HG03139 (cell line): ENCODE results near the gene ZNF502.
A peak's percentile ranks its signal among the peaks of the same experiment; 100 is the strongest.
"Not testable (repeated sequence)": the region's sequence is repeated elsewhere in the genome, so short reads cannot be mapped to it uniquely, and the experiment has no call there.

Experiments
- ATAC-seq: cut with Tn5 transposase; IDR thresholded peaks from one replicate; pipeline ENCODE4 v1.9.1; 2021; ENCODE audit not compliant: unreplicated experiment

The ZNF502 gene

GRCh38 chr3:44712455-44713075 is at the start of gene ZNF502:
TSS of gene ZNF502 (plus strand) at chr3:44712660. CDS start at chr3:44720262, 7,602 bp downstream.
- no peak for ATAC-seq

GRCh38 chr3:44665173-44665572 is 47.3 kb upstream of the ZNF502 start:
- no peak for ATAC-seq

GRCh38 chr3:44666346-44666745 is 46.1 kb upstream of the ZNF502 start:
- ATAC-seq: no peak

- no peak for ATAC-seq
Measured at GRCh38 chr3:44669760-44670159, 42.7 kb upstream of the ZNF502 start.

GRCh38 chr3:44673466-44673865 is 39.0 kb upstream of the ZNF502 start:
- not testable (repeated sequence) for ATAC-seq

GRCh38 chr3:44674211-44674610 is 38.2 kb upstream of the ZNF502 start:
- no peak for ATAC-seq

- ATAC-seq: no peak
Measured at GRCh38 chr3:44678480-44679116, 33.9 kb upstream of the ZNF502 start.

GRCh38 chr3:44680921-44681455 is 31.5 kb upstream of the ZNF502 start:
- ATAC-seq: no peak

GRCh38 chr3:44682182-44682896 is 30.1 kb upstream of the ZNF502 start:
- ATAC-seq: no peak

GRCh38 chr3:44685128-44685800 is 27.2 kb upstream of the ZNF502 start:
- peak; percentile 92 for ATAC-seq

GRCh38 chr3:44687898-44688297 is 24.6 kb upstream of the ZNF502 start:
- ATAC-seq: no peak

GRCh38 chr3:44721231-44722102 is 9.0 kb downstream of the ZNF502 start:
- ATAC-seq: no peak

GRCh38 chr3:44722103-44722401 is 9.6 kb downstream of the ZNF502 start:
- ATAC-seq: no peak

GRCh38 chr3:44729384-44729910 is 17.0 kb downstream of the ZNF502 start, which contains the start of gene ZNF501:
TSS of gene ZNF501 (plus strand) at chr3:44729635. CDS start at chr3:44734422, 4,787 bp downstream.
- peak; percentile 96 for ATAC-seq

- ATAC-seq: no peak
Measured at GRCh38 chr3:44734646-44735168, 22.2 kb downstream of the ZNF502 start.

GRCh38 chr3:44761101-44761423 is 48.6 kb downstream of the ZNF502 start:
- peak; percentile 6 for ATAC-seq

- ATAC-seq: peak; percentile 85
Measured at GRCh38 chr3:44761424-44762169, 49.1 kb downstream of the ZNF502 start, which contains the start of the genes KIAA1143 and KIF15. TSS of gene KIAA1143 (minus strand) at chr3:44761619. CDS start at chr3:44761602, 17 bp downstream. TSS of gene KIF15 (plus strand) at chr3:44761794. CDS start at chr3:44761866, 72 bp downstream.

GRCh38 chr3:44762170-44762677 is 49.8 kb downstream of the ZNF502 start:
- ATAC-seq: no peak

GRCh38 chr3:44762690-44763089 is 50.2 kb downstream of the ZNF502 start:
- no peak for ATAC-seq
